Left hindlimb (tissue), 1 donor: ENCODE measurements around the gene FXYD7.
"Not testable (repeated sequence)": the region's sequence is repeated elsewhere in the genome, so short reads cannot be mapped to it uniquely, and the experiment has no call there.

Experiments
- DNase-seq: peaks from one replicate; pipeline ENCODE4 v3.0.0-alpha.2; 2018

The FXYD7 gene

GRCh38 chr19:35128398-35129057 is 14.5 kb upstream of the FXYD7 start:
- DNase-seq = no peak

- not testable (repeated sequence) for DNase-seq
These were observed 13.3 kb upstream of the FXYD7 start for GRCh38 chr19:35129724-35130274.

DNA sequence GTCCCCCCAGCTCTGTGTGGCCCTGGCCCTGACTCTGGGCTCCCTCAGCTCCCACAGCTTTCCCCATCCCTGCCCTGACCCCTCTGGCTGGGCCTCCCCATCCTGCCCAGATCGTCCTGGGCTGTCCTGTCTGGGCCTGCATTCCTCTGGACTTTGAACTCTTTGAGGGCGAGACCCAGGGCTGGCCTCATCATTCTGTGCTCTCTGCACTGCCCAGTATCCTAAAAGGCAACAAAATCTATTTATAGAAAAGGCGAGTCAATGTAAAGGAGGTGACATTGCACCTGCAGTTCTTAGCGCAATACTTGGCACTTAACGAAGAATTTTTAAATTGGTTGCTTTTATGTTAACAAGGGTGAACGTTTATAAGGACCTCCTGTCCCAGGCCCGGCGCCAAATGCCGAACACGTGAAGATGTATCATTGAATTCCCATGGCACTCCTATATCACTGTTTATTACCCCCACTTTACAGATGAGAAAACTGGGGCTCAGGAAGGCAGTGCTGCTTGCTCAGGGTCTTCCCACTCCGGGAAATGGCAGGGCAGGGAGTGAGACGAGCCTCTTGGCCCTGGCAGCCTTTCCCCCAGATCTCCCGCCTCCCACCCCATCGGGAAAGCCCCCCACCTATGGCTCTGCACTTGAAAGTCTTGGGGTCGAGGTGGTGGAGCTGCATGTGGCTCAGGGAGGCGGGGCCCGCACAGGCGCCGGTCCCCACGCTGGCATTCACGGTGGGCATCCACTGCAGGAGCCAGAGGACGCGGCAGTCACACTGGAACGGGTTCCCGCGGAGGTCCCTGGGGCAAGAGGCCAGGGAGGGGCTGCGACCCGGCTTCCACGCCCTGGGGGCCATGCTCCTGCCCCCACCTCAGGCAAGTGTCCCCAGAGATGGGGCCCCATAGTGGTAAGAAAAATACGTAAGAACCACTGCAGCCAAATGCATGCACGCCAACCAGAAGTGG is 12.0 kb upstream of the FXYD7 start:
- no peak for DNase-seq

GRCh38 chr19:35132254-35132653 is 10.8 kb upstream of the FXYD7 start:
- no peak for DNase-seq

- no peak for DNase-seq
These were observed 9.2 kb upstream of the FXYD7 start for GRCh38 chr19:35133826-35134225.

- peak; percentile 43 for DNase-seq
These were observed 8.3 kb upstream of the FXYD7 start, which contains the start of gene LGI4 for GRCh38 chr19:35134601-35135242. TSS of gene LGI4 (minus strand) at chr19:35135059. CDS start at chr19:35134680, 379 bp downstream.

- peak; percentile 89 for DNase-seq
These were observed 7.6 kb upstream of the FXYD7 start for GRCh38 chr19:35135389-35135909.

DNA sequence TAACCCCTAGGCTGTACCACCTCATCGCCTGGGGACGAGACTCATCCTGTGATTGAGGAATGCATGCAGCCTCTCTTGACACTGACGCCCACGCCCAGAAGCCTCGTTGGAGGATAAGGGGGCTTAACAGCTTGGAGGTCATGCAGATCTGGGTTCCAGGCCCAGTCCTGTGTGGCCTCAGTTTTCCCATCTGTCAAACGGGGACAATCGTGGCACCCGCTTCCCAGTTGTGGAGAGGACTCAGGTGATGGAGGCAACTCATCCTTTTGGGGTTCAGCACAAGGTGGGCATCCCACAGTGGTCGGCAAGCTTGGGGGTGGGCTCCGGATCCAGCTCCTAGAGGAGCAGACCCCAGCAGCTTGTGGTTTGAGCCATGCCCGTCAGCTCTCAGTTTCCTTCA is 6.8 kb upstream of the FXYD7 start:
- no peak for DNase-seq

- no peak for DNase-seq
These were observed 5.9 kb upstream of the FXYD7 start for GRCh38 chr19:35136977-35137702.

GRCh38 chr19:35138305-35138892 is 4.7 kb upstream of the FXYD7 start, which contains the start of gene FXYD1:
TSS of gene FXYD1 (plus strand) at chr19:35138824. CDS start at chr19:35140080, 1,256 bp downstream.
- peak; percentile 91 for DNase-seq

GRCh38 chr19:35140207-35140961 is 2.7 kb upstream of the FXYD7 start:
- DNase-seq = peak; percentile 38

GRCh38 chr19:35140962-35141836 is 1.9 kb upstream of the FXYD7 start:
- DNase-seq = peak; percentile 93

- DNase-seq = peak; percentile 43
These were observed 1.0 kb upstream of the FXYD7 start for GRCh38 chr19:35141837-35142605.

GRCh38 chr19:35142606-35143230 is 337 bp upstream of the FXYD7 start:
- peak; percentile 65 for DNase-seq

- no peak for DNase-seq
These were observed 763 bp downstream of the FXYD7 start for GRCh38 chr19:35143818-35144217.

- no peak for DNase-seq
These were observed 1.2 kb downstream of the FXYD7 start for GRCh38 chr19:35144259-35144599.

DNA sequence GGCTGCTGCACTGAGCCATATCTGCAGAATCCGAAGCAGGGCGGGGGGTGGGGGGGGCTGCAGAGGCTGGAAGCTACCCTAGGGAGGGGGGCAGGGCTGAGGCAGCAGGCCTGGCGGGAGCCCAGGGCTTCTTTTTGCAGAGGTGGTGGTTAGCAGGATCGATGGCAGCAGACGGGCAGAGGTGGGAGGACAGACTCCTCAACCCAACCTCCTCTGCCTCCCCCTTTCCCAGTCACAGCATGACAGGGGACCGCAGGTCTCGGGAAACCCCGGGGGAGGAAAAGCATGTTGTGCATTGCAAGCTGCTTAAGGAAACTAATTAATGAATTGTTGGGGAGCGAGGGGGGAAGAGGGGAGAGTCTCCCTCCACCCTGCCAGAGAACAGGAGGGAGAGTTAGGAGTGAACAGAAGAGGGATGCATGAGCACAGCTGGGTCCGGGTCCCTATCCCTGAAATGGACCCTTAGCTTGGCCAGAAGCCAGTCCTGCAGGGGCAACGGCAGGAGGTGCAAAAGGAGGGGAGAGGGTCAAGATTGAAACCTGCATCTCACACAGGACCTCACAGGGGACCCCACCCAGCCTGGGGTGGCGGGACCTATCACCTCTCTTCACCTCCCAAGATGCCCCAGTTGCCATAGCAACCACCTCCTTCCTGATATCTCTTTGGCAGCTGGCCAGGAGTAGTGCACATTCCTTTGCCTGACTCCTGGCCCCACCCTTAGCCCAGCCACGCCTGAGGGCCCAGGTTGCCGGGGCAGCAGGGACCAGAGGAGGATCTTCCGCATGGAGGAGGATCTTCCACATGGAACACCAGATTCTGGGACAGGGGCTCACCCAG is 1.8 kb downstream of the FXYD7 start:
- no peak for DNase-seq
